Spinal cord (tissue), 10 donors: Measurements from ENCODE around the gene CD151. TPM values are rescaled to one million over a fixed set of nuclear protein-coding genes. Genes with fewer than 3 reads are reported as not detected.

ENCODE experiments used
- DNase-seq, 6 donors: peaks; one replicate each; pipeline versions ENCODE4 v3.0.0 to v3.0.0-alpha.2; 2013 to 2015; ENCODE audit warnings: low spot score in 6 of 6, low read depth in 4 of 6
- H3K27ac ChIP-seq: one replicate; pipeline ENCODE4 v1.5.1; 2013; ENCODE audit warnings: low read depth, low read length, control low read depth
- H3K27me3 ChIP-seq: one replicate; pipeline ENCODE4 v1.6.1; 2013; ENCODE audit warnings: low read length; ENCODE audit not compliant: control insufficient read depth, insufficient read depth
- H3K36me3 ChIP-seq: one replicate; pipeline ENCODE4 v1.6.1; 2013; ENCODE audit warnings: low read length; ENCODE audit not compliant: control insufficient read depth, insufficient read depth
- H3K4me1 ChIP-seq: one replicate; pipeline ENCODE4 v1.6.1; 2013; ENCODE audit warnings: low read length; ENCODE audit not compliant: control insufficient read depth, insufficient read depth
- H3K4me3 ChIP-seq: one replicate; pipeline ENCODE4 v1.5.1; 2013; ENCODE audit warnings: low read depth, low read length, control low read depth
- H3K9me3 ChIP-seq: one replicate; pipeline ENCODE4 v1.6.1; 2013; ENCODE audit warnings: low read length; ENCODE audit not compliant: control insufficient read depth, insufficient read depth
- WGBS: methylation state at CpG from one replicate; pipeline ENCODE4 v1.1.5; 2013; ENCODE audit warnings: missing lambda C conversion rate; ENCODE audit not compliant: insufficient coverage; 5-methylcytosine and 5-hydroxymethylcytosine counted together
- polyA plus RNA-seq, 2 donors: library from polyadenylated mRNA; unstranded; fragments of 120-200 nt; gene quantifications; one replicate each; pipeline ENCODE4 v1.2.1, GENCODE V29; 2013; ENCODE audit not compliant: insufficient read length in 2 of 2
- total RNA-seq, 2 donors: library from RNA; depleted of rRNA in 1 of 2; stranded (reverse); fragments of 120-200 nt in 1 of 2; fragments of >200 nt in 1 of 2; gene quantifications; one replicate each; pipeline versions ENCODE4 v1.2.3 to v1.2.4, GENCODE V29; 2013 to 2014
- donor health status: healthy.

Gene CD151
- total and polyA plus RNA-seq, 4 donors: 71.8 to 185 (median 115) TPM

GRCh38 chr11:790721-791564 lies 41.8 kb upstream of the CD151 start:
- peaks cover 3% of the 10 kb centered on the region for H3K27me3 ChIP-seq
- no peak for DNase-seq
- H3K4me3 ChIP-seq: no peak overlapping the region
- peaks cover 55% of the 10 kb centered on the region for H3K4me1 ChIP-seq
- H3K36me3 ChIP-seq: peaks cover 83% of the 10 kb centered on the region
- WGBS: 54% methylated on average over 18 of the region's 18 CpGs
- no peak overlapping the region for H3K27ac ChIP-seq
- no peaks in the 10 kb centered on the region for H3K9me3 ChIP-seq

- Histone ChIP-seq H3K27me3 (peaks cover 3% of the 10 kb centered on the region), H3K36me3 (peaks cover 77% of the 10 kb centered on the region), H3K4me3 (no peak overlapping the region), H3K4me1 (peaks cover 64% of the 10 kb centered on the region), H3K9me3 (no peaks in the 10 kb centered on the region), H3K27ac (no peak overlapping the region)
- DNase-seq: no peak
- 90% methylated on average over 36 of the region's 49 CpGs for WGBS
Observed at GRCh38 chr11:791658-792534, 40.9 kb upstream of the CD151 start.

DNA sequence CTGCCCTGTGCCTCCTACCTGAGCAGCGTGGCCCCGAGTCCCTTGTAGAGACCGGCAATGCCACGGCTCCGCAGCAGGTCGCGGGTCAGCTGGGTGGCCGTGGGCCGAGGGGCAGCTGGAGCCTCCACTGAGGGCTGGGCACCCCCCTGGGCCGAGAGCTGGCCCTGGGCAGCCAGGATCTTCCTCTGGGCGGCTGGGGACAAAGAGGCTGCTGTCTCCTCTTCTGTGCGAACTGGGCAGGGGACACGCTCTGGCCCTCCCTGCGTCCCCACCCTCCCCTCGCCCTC lies 40.3 kb upstream of the CD151 start:
- H3K27ac ChIP-seq: no peak overlapping the region
- DNase-seq: no peak
- WGBS: 89% methylated on average over 14 of the region's 15 CpGs
- peaks cover 3% of the 10 kb centered on the region for H3K27me3 ChIP-seq
- peaks cover 71% of the 10 kb centered on the region for H3K36me3 ChIP-seq
- peaks cover 70% of the 10 kb centered on the region for H3K4me1 ChIP-seq
- H3K4me3 ChIP-seq: no peak overlapping the region
- no peaks in the 10 kb centered on the region for H3K9me3 ChIP-seq

GRCh38 chr11:792873-793272 lies 39.9 kb upstream of the CD151 start:
- Histone ChIP-seq H3K9me3 (no peaks in the 10 kb centered on the region), H3K4me1 (peaks cover 67% of the 10 kb centered on the region), H3K27me3 (peaks cover 3% of the 10 kb centered on the region), H3K4me3 (no peak overlapping the region), H3K27ac (no peak overlapping the region), H3K36me3 (peaks cover 67% of the 10 kb centered on the region)
- DNase-seq: no peak
- 95% methylated on average over 11 of the region's 13 CpGs for WGBS

GRCh38 chr11:793556-793955 lies 39.2 kb upstream of the CD151 start:
- peaks cover 61% of the 10 kb centered on the region for H3K36me3 ChIP-seq
- peaks cover 64% of the 10 kb centered on the region for H3K4me1 ChIP-seq
- H3K27ac ChIP-seq: no peak overlapping the region
- peaks cover 3% of the 10 kb centered on the region for H3K27me3 ChIP-seq
- no peaks in the 10 kb centered on the region for H3K9me3 ChIP-seq
- WGBS: 77% methylated on average over 4 of the region's 7 CpGs
- no peak overlapping the region for H3K4me3 ChIP-seq
- DNase-seq: no peak

DNA sequence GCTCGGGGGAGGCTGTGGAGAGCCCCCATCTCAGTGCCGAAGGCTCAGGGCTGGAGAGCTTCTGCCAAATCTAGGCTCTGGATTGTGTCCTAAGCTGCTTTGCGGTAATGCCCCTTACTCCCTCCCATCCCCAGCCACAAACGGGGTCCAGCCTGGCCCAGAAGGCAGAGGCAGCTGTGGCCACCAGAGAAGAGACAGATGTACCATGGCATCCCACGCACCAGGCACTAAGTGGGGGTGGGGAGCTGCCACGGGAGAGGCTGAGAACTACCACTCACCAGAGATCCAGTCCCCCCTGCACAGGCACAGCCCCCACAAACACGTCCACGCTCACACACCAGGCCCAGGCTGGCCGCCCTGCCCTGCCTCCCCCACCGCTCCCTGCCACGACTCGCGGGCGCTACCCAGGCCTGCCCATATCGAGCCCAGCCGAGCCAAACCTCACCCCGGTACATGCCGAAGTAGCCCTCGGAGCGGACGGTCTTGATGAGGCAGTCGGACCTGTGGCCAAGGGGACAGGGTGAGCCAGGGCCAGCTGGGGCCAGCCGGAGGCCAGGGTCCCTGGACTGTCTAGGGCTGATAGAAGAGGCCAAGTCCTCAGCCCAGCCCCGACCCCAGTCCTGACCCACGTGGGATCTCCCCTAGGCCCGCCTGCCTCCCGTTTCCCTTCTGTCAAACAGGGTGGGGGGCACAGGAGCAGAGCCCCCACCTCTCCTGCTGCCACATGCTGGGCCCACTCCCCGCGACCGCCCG lies 38.6 kb upstream of the CD151 start:
- Histone ChIP-seq H3K27me3 (peaks cover 3% of the 10 kb centered on the region), H3K36me3 (peaks cover 60% of the 10 kb centered on the region), H3K9me3 (no peaks in the 10 kb centered on the region), H3K4me1 (peaks cover 61% of the 10 kb centered on the region), H3K4me3 (no peak overlapping the region), H3K27ac (no peak overlapping the region)
- 91% methylated on average over 27 of the region's 31 CpGs for WGBS
- DNase-seq: no peak

DNA sequence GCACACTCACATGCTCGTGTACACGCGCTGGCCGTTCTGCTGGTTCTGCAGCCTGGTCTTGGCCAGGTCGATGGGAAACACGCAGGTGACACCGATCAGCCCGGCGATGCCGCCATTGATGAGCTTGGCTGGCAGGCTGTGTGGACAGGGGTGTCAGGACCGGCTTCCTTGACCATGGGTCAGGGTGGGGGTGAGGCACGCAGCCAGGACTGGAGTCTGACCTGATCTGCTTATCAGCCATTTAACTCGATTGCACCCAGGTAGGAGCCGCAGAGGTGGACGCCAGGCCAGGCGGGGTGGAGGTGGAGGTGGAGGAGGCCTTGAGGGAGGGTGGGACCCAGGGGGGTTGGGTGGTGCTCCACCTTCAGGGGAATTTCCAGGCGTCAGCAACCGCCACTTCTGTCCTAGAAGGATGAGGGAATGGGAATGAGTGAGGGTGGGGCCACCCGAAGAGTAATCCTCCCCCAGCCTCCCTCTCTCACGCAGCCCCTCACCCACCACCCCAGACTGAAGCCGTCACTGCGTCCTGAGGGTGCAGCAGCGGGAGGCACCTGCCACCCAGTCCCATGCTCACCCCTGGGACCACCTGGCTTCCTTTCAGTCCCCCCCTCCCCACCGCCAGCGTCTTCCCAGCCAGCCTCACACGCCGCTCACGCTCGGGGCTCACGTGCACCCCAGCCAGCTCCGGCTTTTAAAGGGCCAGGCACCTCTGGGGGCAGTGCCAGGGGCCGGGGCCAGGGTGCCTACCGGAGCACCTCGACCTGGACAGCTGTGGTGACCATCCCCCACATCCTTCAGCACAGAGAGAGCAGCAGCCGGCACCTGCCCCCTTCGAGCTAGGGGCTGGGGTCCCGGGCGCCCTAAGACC lies 37.8 kb upstream of the CD151 start:
- Histone ChIP-seq H3K4me1 (peaks cover 54% of the 10 kb centered on the region), H3K27me3 (no peaks in the 10 kb centered on the region), H3K4me3 (no peak overlapping the region), H3K27ac (peak overlapping the region; percentile 71), H3K9me3 (no peaks in the 10 kb centered on the region), H3K36me3 (peaks cover 66% of the 10 kb centered on the region)
- 76% methylated on average over 25 of the region's 38 CpGs for WGBS
- DNase-seq: no peak

GRCh38 chr11:795634-796564 lies 36.9 kb upstream of the CD151 start:
- H3K4me3 ChIP-seq: peak overlapping the region; percentile 86
- H3K4me1 ChIP-seq: peaks cover 45% of the 10 kb centered on the region
- no peaks in the 10 kb centered on the region for H3K27me3 ChIP-seq
- no peaks in the 10 kb centered on the region for H3K9me3 ChIP-seq
- peaks cover 71% of the 10 kb centered on the region for H3K36me3 ChIP-seq
- 13% methylated on average over 14 of the region's 26 CpGs for WGBS
- DNase-seq: peak in 2 of 6 donors; percentile 28 to 72
- H3K27ac ChIP-seq: peak overlapping the region; percentile 96
